HepG2 (cell line): ENCODE data around the gene BICDL2. TPM values are rescaled to one million over a fixed set of nuclear protein-coding genes. Genes with fewer than 3 reads are reported as not detected.

ENCODE experiments used
- ASH2L ChIP-seq: fragments of 300-600, 200-600 bp; sonication (generic); IDR thresholded peaks from 2 replicates; pipeline ENCODE4 v1.7.0; 2017; ENCODE audit warnings: low read depth, mild to moderate bottlenecking, moderate library complexity, mixed read lengths, low read length; ENCODE audit not compliant: insufficient read length
- DZIP1 ChIP-seq: sonication (generic); formaldehyde crosslinking; IDR thresholded peaks from 2 replicates; pipeline ENCODE4 v1.5.0; 2020; ENCODE audit warnings: mild to moderate bottlenecking, missing genetic modification reagents
- MAX ChIP-seq: IDR thresholded peaks from 2 replicates; pipeline ENCODE4 v1.6.1; 2012; ENCODE audit warnings: inconsistent platforms
- MBD4 ChIP-seq: IDR thresholded peaks from 2 replicates; pipeline ENCODE4 v1.6.1; 2012; ENCODE audit warnings: low read length, inconsistent platforms, borderline replicate concordance
- MEF2D ChIP-seq: sonication (generic); formaldehyde crosslinking; IDR thresholded peaks from 2 replicates; pipeline ENCODE4 v1.5.1; 2020; ENCODE audit warnings: mild to moderate bottlenecking, missing genetic modification reagents
- NKX3-1 ChIP-seq: sonication (generic); formaldehyde crosslinking; IDR thresholded peaks from 2 replicates; pipeline ENCODE4 v1.5.0; 2020; ENCODE audit warnings: missing genetic modification reagents
- NR2C2 ChIP-seq: sonication (generic); formaldehyde crosslinking; IDR thresholded peaks from 2 replicates; pipeline ENCODE4 v1.4.0; 2020; ENCODE audit warnings: missing genetic modification reagents, mild to moderate bottlenecking, moderate library complexity, borderline replicate concordance
- PBX3 ChIP-seq: sonication (generic); formaldehyde crosslinking; IDR thresholded peaks from 2 replicates; pipeline ENCODE4 v1.8.1; 2023; ENCODE audit warnings: missing genetic modification reagents, inconsistent platforms, borderline replicate concordance
- PHF8 ChIP-seq: sonication (generic); formaldehyde crosslinking; IDR thresholded peaks from 2 replicates; pipeline ENCODE4 v1.5.0; 2020; ENCODE audit warnings: missing genetic modification reagents
- POGZ ChIP-seq: sonication (generic); formaldehyde crosslinking; IDR thresholded peaks from 2 replicates; pipeline ENCODE4 v1.4.0; 2020; ENCODE audit warnings: mild to moderate bottlenecking, missing genetic modification reagents
- POLR2A ChIP-seq, 2 experiments: IDR thresholded peaks; 2 replicates each; pipeline ENCODE4 v1.6.1; 2011; ENCODE audit warnings: low read depth in 2 of 2, low read length in 2 of 2, mild to moderate bottlenecking in 1 of 2, moderate library complexity in 1 of 2; ENCODE audit not compliant: insufficient read depth in 1 of 2
- PRDM10 ChIP-seq: sonication (generic); formaldehyde crosslinking; IDR thresholded peaks from 2 replicates; pipeline ENCODE4 v1.4.0; 2020; ENCODE audit warnings: low read depth, missing genetic modification reagents
- ZFAT ChIP-seq: sonication (generic); formaldehyde crosslinking; conservative IDR thresholded peaks from 2 replicates; pipeline ENCODE4 v1.8.1; 2023; ENCODE audit warnings: missing genetic modification reagents, inconsistent platforms
- ZKSCAN5 ChIP-seq: sonication (generic); formaldehyde crosslinking; IDR thresholded peaks from 2 replicates; pipeline ENCODE4 v1.5.1; 2020; ENCODE audit warnings: mild to moderate bottlenecking, missing genetic modification reagents
- ZNF136 ChIP-seq: sonication (generic); formaldehyde crosslinking; IDR thresholded peaks from 2 replicates; pipeline ENCODE4 v1.8.1; 2022; ENCODE audit warnings: low read depth, mild to moderate bottlenecking, moderate library complexity, missing genetic modification reagents
- ZNF20 ChIP-seq: sonication (generic); formaldehyde crosslinking; IDR thresholded peaks from 2 replicates; pipeline ENCODE4 v1.4.0; 2020; ENCODE audit warnings: mild to moderate bottlenecking, moderate library complexity, missing genetic modification reagents
- ZNF276 ChIP-seq: sonication (generic); formaldehyde crosslinking; IDR thresholded peaks from 2 replicates; pipeline ENCODE4 v1.4.0; 2020; ENCODE audit warnings: mild to moderate bottlenecking, low read depth, missing genetic modification reagents
- ZNF382 ChIP-seq: sonication (generic); formaldehyde crosslinking; IDR thresholded peaks from 2 replicates; pipeline ENCODE4 v1.5.0; 2020; ENCODE audit warnings: missing genetic modification reagents, mild to moderate bottlenecking, borderline replicate concordance
- ZNF570 ChIP-seq: sonication (generic); formaldehyde crosslinking; IDR thresholded peaks from 2 replicates; pipeline ENCODE4 v1.4.0; 2020; ENCODE audit warnings: mild to moderate bottlenecking, missing genetic modification reagents, borderline replicate concordance
- polyA plus RNA-seq, 8 experiments: library from polyadenylated mRNA; depleted of rRNA in 3 of 8; stranded (reverse) in 7 of 8; unstranded in 1 of 8; fragments of >200 nt; fragmentation: Illumina TruSeq in 4 of 8; extraction: Trizol in 4 of 8; gene quantifications; 2 replicates each; pipeline versions ENCODE4 v1.2.1 to v1.2.3, GENCODE V29; 2011 to 2016; ENCODE audit warnings: low read depth in 4 of 8, missing spikeins in 1 of 8, mixed read lengths in 1 of 8; ENCODE audit not compliant: insufficient read depth in 1 of 8
- total RNA-seq, 5 experiments: library from RNA; depleted of rRNA; stranded (reverse); fragments of >200 nt; fragmentation: Illumina TruSeq; extraction: Trizol; gene quantifications; 2 replicates each; pipeline ENCODE4 v1.2.3, GENCODE V29; 2016; ENCODE audit warnings: low read depth in 1 of 5

BICDL2 gene
- total and polyA plus RNA-seq, 2 of the 13 experiments (the other 11 are each of a cell fraction or from before 2014, with no cell fraction given): 0.12 TPM; not detected in 1

- peak; percentile 42; the same call in 1 of the 2 replicates for TF ChIP-seq PRDM10 (CRISPR knock-in tag)
- peak; percentile 54 for TF ChIP-seq ASH2L
- no peak for TF ChIP-seq ZNF382 (CRISPR knock-in tag)
- TF ChIP-seq MBD4: no peak
- 0 out of 2 replicates have a peak, but pooled peaks have one; percentile 57 for TF ChIP-seq ZNF136 (CRISPR knock-in tag)
- TF ChIP-seq POGZ (CRISPR knock-in tag): 0 out of 2 replicates have a peak, but pooled peaks have one; percentile 23
- TF ChIP-seq ZKSCAN5 (CRISPR knock-in tag): peak; percentile 14; the same call in 1 of the 2 replicates
- TF ChIP-seq PHF8 (CRISPR knock-in tag): peak; percentile 90
- TF ChIP-seq ZFAT: no peak
- peak; percentile 55; the same call in 1 of the 2 replicates for TF ChIP-seq NKX3-1 (CRISPR knock-in tag)
- TF ChIP-seq PBX3 (CRISPR knock-in tag): no peak
- TF ChIP-seq MEF2D (CRISPR knock-in tag): peak; percentile 83; the same call in 1 of the 2 replicates
- no peak; the same call in 1 of the 2 replicates for TF ChIP-seq ZNF276 (CRISPR knock-in tag)
- peak; percentile 86 for TF ChIP-seq MAX
- TF ChIP-seq DZIP1 (CRISPR knock-in tag): no peak
- TF ChIP-seq POLR2A (IDR thresholded peaks at IDR 0.05; ENCODE audit: insufficient read depth in 1 of 2, low read depth in 2 of 2, low read length in 2 of 2): peak; percentile 81 to 93
- TF ChIP-seq ZNF20 (CRISPR knock-in tag): no peak
- TF ChIP-seq ZNF570 (CRISPR knock-in tag): no peak
- peak; percentile 95 for TF ChIP-seq NR2C2 (CRISPR knock-in tag)
Observed at GRCh38 chr16:3023669-3024478, 12.9 kb downstream of the BICDL2 start, which contains the start of the genes HCFC1R1 and THOC6 (continued).
